OCI-LY3 (cell line): Measurements from ENCODE around the gene TRIM14.

Experiments used
- H2AFZ ChIP-seq: fragments of 200-600, 300-600 bp; shearing (Covaris generic); 2 replicates; pipeline ENCODE4 v1.6.0; 2014; ENCODE audit warnings: antibody characterized with exemption, low read depth, low read length
- H3K27ac ChIP-seq: fragments of 200-600, 300-600 bp; sonication (generic); 2 replicates; pipeline ENCODE4 v1.5.1; 2014; ENCODE audit warnings: mild to moderate bottlenecking, low read length, moderate library complexity, mixed read lengths
- H3K27me3 ChIP-seq: fragments of 200-600, 300-600 bp; sonication (generic); 2 replicates; pipeline ENCODE4 v1.6.1; 2014; ENCODE audit warnings: low read depth, low read length, mixed read lengths
- H3K36me3 ChIP-seq: fragments of 200-600, 300-600 bp; sonication (generic); replicated peaks from 2 replicates; pipeline ENCODE3; 2014; ENCODE audit warnings: low read depth, low read length, mixed read lengths
- H3K4me1 ChIP-seq: fragments of 300-600, 200-600 bp; sonication (generic); 2 replicates; pipeline ENCODE4 v1.6.1; 2014; ENCODE audit warnings: low read length, mixed read lengths
- H3K4me2 ChIP-seq: fragments of 200-600, 300-600 bp; sonication (generic); 2 replicates; pipeline ENCODE4 v1.6.1; 2014; ENCODE audit warnings: low read length, mixed read lengths
- H3K4me3 ChIP-seq: fragments of 300-600, 200-600 bp; sonication (generic); 2 replicates; pipeline ENCODE4 v1.5.1; 2014; ENCODE audit warnings: antibody characterized with exemption, mild to moderate bottlenecking, low read length, moderate library complexity
- H3K79me2 ChIP-seq: fragments of 300-600, 200-600 bp; shearing (Covaris generic); 2 replicates; pipeline ENCODE4 v1.6.1; 2014; ENCODE audit warnings: mild to moderate bottlenecking, low read length, mixed read lengths
- H3K9ac ChIP-seq: fragments of 300-600, 200-600 bp; shearing (Covaris generic); 2 replicates; pipeline ENCODE4 v1.6.0; 2014; ENCODE audit warnings: mild to moderate bottlenecking, low read length, moderate library complexity
- H3K9me3 ChIP-seq: fragments of 200-600, 300-600 bp; shearing (Covaris generic); 2 replicates; pipeline ENCODE4 v1.6.1; 2014; ENCODE audit warnings: low read length, mixed read lengths; ENCODE audit not compliant: insufficient read depth
- H4K20me1 ChIP-seq: fragments of 200-600, 300-600 bp; sonication (generic); 2 replicates; pipeline ENCODE4 v1.6.1; 2016; ENCODE audit warnings: low read length, mixed read lengths; ENCODE audit not compliant: insufficient read depth
- CTCF ChIP-seq: fragments of 200-600, 300-600 bp; sonication (generic); IDR thresholded peaks from 2 replicates; pipeline ENCODE4 v1.5.1; 2014; ENCODE audit warnings: antibody characterized with exemption, low read length, low read depth
- EZH2phosphoT487 ChIP-seq: fragments of 200-600 bp; shearing (Covaris generic); IDR thresholded peaks from 2 replicates; pipeline ENCODE4 v1.6.1; 2018; ENCODE audit warnings: antibody characterized with exemption, mixed run types, low read depth

TRIM14 gene

GRCh38 chr9:98057138-98057799 lies 61.8 kb downstream of the TRIM14 start:
- no peaks in the 10 kb centered on the region for H3K27me3 ChIP-seq
- peaks cover 26% of the 10 kb centered on the region for H3K4me1 ChIP-seq
- TF ChIP-seq EZH2phosphoT487 (no peak), CTCF (no peak; the same call in 1 of the 2 replicates)
- peaks cover 4% of the 10 kb centered on the region; the same call in 1 of the 2 replicates for H4K20me1 ChIP-seq
- peak overlapping the region; percentile 89 for H3K4me3 ChIP-seq
- no peaks in the 10 kb centered on the region for H3K9me3 ChIP-seq
- peak overlapping the region; percentile 81 for H3K9ac ChIP-seq
- peaks cover 15% of the 10 kb centered on the region for H3K36me3 ChIP-seq
- peak overlapping the region; percentile 58 for H3K27ac ChIP-seq
- peaks cover 38% of the 10 kb centered on the region for H3K79me2 ChIP-seq
- H3K4me2 ChIP-seq: peak overlapping the region; percentile 88
- 0 out of 2 replicates have a peak overlapping the region, but pooled peaks have one; percentile 24 for H2AFZ ChIP-seq

GRCh38 chr9:98056269-98057137 lies 62.5 kb downstream of the TRIM14 start, which contains the start of gene NANS:
Gene NANS (plus strand): TSS chr9:98056732. CDS start chr9:98056809, 77 bp downstream.
- no peaks in the 10 kb centered on the region for H3K9me3 ChIP-seq
- TF ChIP-seq EZH2phosphoT487: no peak
- TF ChIP-seq CTCF: no peak
- H3K4me1 ChIP-seq: peaks cover 26% of the 10 kb centered on the region
- no peaks in the 10 kb centered on the region for H3K27me3 ChIP-seq
- peaks cover 9% of the 10 kb centered on the region; the same call in 1 of the 2 replicates for H4K20me1 ChIP-seq
- peak within 1 kb of the TSS; percentile 90; the same call in 1 of the 2 replicates for H2AFZ ChIP-seq
- H3K27ac ChIP-seq: peak within 1 kb of the TSS; percentile 58
- peak within 1 kb of the TSS; percentile 88 for H3K4me2 ChIP-seq
- peaks cover 13% of the 10 kb centered on the region for H3K36me3 ChIP-seq
- peaks cover 44% of the 10 kb centered on the region for H3K79me2 ChIP-seq
- peak within 1 kb of the TSS; percentile 89 for H3K4me3 ChIP-seq
- H3K9ac ChIP-seq: peak within 1 kb of the TSS; percentile 81

GRCh38 chr9:98054376-98054951 lies 64.6 kb downstream of the TRIM14 start:
- Histone ChIP-seq H3K36me3 (peaks cover 13% of the 10 kb centered on the region), H3K4me1 (peaks cover 26% of the 10 kb centered on the region), H2AFZ (no peak overlapping the region), H3K27me3 (no peaks in the 10 kb centered on the region), H3K27ac (0 out of 2 replicates have a peak overlapping the region, but pooled peaks have one; percentile 13), H4K20me1 (peaks cover 14% of the 10 kb centered on the region; the same call in 1 of the 2 replicates), H3K79me2 (peaks cover 52% of the 10 kb centered on the region), H3K9me3 (no peaks in the 10 kb centered on the region), H3K4me3 (no peak overlapping the region), H3K9ac (no peak overlapping the region), H3K4me2 (no peak overlapping the region)
- TF ChIP-seq CTCF (no peak), EZH2phosphoT487 (no peak)
